Measurements from ENCODE around the gene KRTAP9-2.
"Not testable (repeated sequence)": the region's sequence is repeated elsewhere in the genome, so short reads cannot be mapped to it uniquely, and the experiment has no call there.

- not testable (repeated sequence) for TF ChIP-seq EZH2 (IDR thresholded peaks at IDR 0.05; ENCODE audit: borderline replicate concordance); CTCF (IDR thresholded peaks at IDR 0.05; ENCODE audit: poor library complexity)
Observed at GRCh38 chr17:41249637-41250240, 23.3 kb downstream of the KRTAP9-2 start, which contains the start of gene KRTAP9-4.

Measured in hepatocyte (in vitro differentiated cells).